ENCODE measurements around the gene PRRC2B. TPM values are rescaled to one million over a fixed set of nuclear protein-coding genes. Genes with fewer than 3 reads are reported as not detected.

Gene PRRC2B
- total and polyA plus RNA-seq, 2 experiments from 2014 or later: 48.2 to 118 TPM

- TF ChIP-seq EZH2 (IDR thresholded peaks at IDR 0.05; ENCODE audit: borderline replicate concordance) (no peak), EZH2phosphoT487 (IDR thresholded peaks at IDR 0.05; ENCODE audit: low read depth, severe bottlenecking, unreplicated experiment) (no peak)
- no peaks in the 10 kb centered on the region for H3K27me3 ChIP-seq
- no peak overlapping the region for H3K27ac ChIP-seq
- H2AFZ ChIP-seq: no peak overlapping the region
- no peaks in the 10 kb centered on the region for H3K79me2 ChIP-seq
- 95% methylated on average over 2 of the region's 2 CpGs for WGBS (ENCODE audit: low lambda C conversion rate, missing lambda C conversion rate)
- H3K4me2 ChIP-seq: no peak overlapping the region
- H3K4me3 ChIP-seq: no peak overlapping the region
- H3K9me3 ChIP-seq (ENCODE audit: low read depth): no peaks in the 10 kb centered on the region
- H3K9me2 ChIP-seq (replicated peaks; ENCODE audit: insufficient read depth): no peaks in the 10 kb centered on the region
- peaks cover 5% of the 10 kb centered on the region for H3K4me1 ChIP-seq (ENCODE audit: insufficient read depth)
- no peaks in the 10 kb centered on the region for H4K20me1 ChIP-seq (ENCODE audit: insufficient read depth, poor library complexity, severe bottlenecking)
- H3K36me3 ChIP-seq (replicated peaks; ENCODE audit: insufficient read depth, low read depth): no peaks in the 10 kb centered on the region
- no peak for DNase-seq (ENCODE audit: low spot score)
These were observed 14.8 kb upstream of the PRRC2B start for GRCh38 chr9:131379056-131379455.

DNA sequence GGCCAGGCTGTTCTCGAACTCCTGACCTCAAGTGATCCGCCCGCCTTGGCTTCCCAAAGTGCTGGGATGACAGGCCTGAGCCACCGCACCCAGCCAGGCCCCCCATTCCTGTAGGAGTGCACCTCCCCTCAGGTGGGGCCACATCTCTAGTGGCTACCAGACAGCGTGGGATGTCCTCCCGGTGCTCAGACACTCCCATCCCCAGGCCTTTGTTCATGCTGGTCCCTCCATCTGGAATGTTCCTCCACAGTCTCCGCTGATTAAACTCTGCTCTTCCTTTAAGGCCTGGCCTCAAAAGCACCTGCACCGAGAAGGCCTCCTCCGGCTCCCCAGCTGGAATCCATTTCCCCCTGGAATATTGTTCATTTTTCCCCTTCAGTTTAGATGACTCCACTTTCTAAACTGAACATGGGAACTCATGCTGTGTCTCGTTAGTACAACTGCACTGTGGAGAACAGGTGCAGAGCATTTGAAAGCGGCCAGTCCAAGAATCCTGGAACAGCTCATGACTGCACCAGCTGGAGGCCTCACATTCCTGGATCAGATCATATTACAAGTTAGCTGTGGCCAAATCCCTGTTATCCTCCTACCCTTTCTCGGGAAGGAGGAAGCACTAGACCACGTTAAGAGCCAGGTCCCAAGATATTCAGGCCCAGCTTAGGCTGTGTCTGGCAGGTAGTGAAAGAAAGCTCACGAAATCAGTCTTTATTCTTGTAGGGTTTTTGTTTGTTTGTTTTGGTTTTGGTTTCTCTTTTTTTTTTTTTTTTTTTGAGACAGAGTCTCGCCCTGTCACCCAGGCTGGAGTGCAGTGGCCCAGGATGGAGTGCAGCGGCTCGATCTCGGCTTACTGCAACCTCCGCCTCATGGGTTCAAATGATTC is 10.8 kb upstream of the PRRC2B start:
- 54% methylated on average over 18 of the region's 19 CpGs for WGBS (ENCODE audit: low lambda C conversion rate, missing lambda C conversion rate)
- Histone ChIP-seq H3K4me1 (ENCODE audit: insufficient read depth) (peaks cover 5% of the 10 kb centered on the region), H4K20me1 (ENCODE audit: insufficient read depth, poor library complexity, severe bottlenecking) (no peaks in the 10 kb centered on the region), H3K36me3 (replicated peaks; ENCODE audit: insufficient read depth, low read depth) (no peaks in the 10 kb centered on the region), H3K9me3 (ENCODE audit: low read depth) (no peaks in the 10 kb centered on the region), H3K9me2 (replicated peaks; ENCODE audit: insufficient read depth) (no peaks in the 10 kb centered on the region), H3K4me3 (no peak overlapping the region), H3K27me3 (no peaks in the 10 kb centered on the region), H3K4me2 (peak overlapping the region; percentile 2), H3K79me2 (no peaks in the 10 kb centered on the region), H2AFZ (no peak overlapping the region), H3K27ac (peak overlapping the region; percentile 53)
- DNase-seq (ENCODE audit: low spot score): peak; percentile 72
- TF ChIP-seq CTCF (IDR thresholded peaks at IDR 0.05; ENCODE audit: poor library complexity) (no peak), EZH2 (IDR thresholded peaks at IDR 0.05; ENCODE audit: borderline replicate concordance) (no peak), EZH2phosphoT487 (IDR thresholded peaks at IDR 0.05; ENCODE audit: low read depth, severe bottlenecking, unreplicated experiment) (no peak)

DNA sequence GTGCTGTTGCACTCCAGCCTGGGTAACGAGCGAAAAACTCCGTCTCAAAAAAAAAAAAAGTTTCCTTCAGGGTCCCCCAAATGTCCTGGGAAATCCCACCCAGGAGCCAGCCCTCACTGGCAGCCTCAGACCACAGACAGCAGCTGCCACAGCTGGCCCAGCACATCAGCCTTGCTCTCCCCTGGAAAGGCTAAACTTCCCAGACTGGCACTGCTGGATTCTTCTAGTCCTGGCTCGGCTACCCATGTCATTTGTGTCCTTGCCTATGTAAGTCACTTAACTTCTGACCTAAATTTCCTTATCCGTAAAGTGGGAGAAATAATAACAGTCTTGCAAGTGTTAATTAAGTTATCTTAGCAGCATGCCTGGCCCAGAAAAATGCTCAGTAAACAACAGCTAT is 8.6 kb upstream of the PRRC2B start:
- TF ChIP-seq EZH2phosphoT487 (IDR thresholded peaks at IDR 0.05; ENCODE audit: low read depth, severe bottlenecking, unreplicated experiment) (no peak), CTCF (IDR thresholded peaks at IDR 0.05; ENCODE audit: poor library complexity) (no peak), EZH2 (IDR thresholded peaks at IDR 0.05; ENCODE audit: borderline replicate concordance) (no peak)
- H3K27ac ChIP-seq: no peak overlapping the region
- H3K9me2 ChIP-seq (replicated peaks; ENCODE audit: insufficient read depth): no peaks in the 10 kb centered on the region
- no peaks in the 10 kb centered on the region for H3K9me3 ChIP-seq (ENCODE audit: low read depth)
- H3K79me2 ChIP-seq: no peaks in the 10 kb centered on the region
- no peaks in the 10 kb centered on the region for H3K27me3 ChIP-seq
- no peaks in the 10 kb centered on the region for H4K20me1 ChIP-seq (ENCODE audit: insufficient read depth, poor library complexity, severe bottlenecking)
- peaks cover 5% of the 10 kb centered on the region for H3K4me1 ChIP-seq (ENCODE audit: insufficient read depth)
- DNase-seq (ENCODE audit: low spot score): no peak
- no peak overlapping the region for H3K4me2 ChIP-seq
- H3K4me3 ChIP-seq: no peak overlapping the region
- H2AFZ ChIP-seq: no peak overlapping the region
- H3K36me3 ChIP-seq (replicated peaks; ENCODE audit: insufficient read depth, low read depth): no peaks in the 10 kb centered on the region
- 65% methylated on average over 4 of the region's 5 CpGs for WGBS (ENCODE audit: low lambda C conversion rate, missing lambda C conversion rate)

DNA sequence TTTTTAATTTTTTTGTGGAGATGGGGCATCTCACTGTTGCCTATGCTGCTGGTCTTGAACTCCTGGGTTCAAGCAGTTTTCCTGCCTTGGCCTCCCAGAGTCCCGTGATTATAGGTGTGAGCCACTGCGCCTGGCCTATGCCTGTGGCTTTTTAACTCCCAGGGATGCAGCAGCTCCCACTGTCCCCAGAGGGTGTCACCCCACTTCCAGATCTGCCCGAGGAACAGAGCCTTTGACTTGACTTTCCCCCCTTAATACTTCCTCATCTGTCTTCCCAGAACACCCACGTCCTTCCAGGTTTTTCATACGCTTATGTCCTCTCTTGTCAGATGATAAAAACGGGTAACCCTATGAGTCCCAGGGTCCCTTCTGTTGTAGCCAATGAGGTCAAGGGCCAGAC is 7.6 kb upstream of the PRRC2B start:
- no peaks in the 10 kb centered on the region for H3K9me3 ChIP-seq (ENCODE audit: low read depth)
- no peak overlapping the region for H2AFZ ChIP-seq
- peaks cover 5% of the 10 kb centered on the region for H3K4me1 ChIP-seq (ENCODE audit: insufficient read depth)
- H3K9me2 ChIP-seq (replicated peaks; ENCODE audit: insufficient read depth): no peaks in the 10 kb centered on the region
- WGBS (ENCODE audit: low lambda C conversion rate, missing lambda C conversion rate): 80% methylated on average over 6 of the region's 6 CpGs
- H4K20me1 ChIP-seq (ENCODE audit: insufficient read depth, poor library complexity, severe bottlenecking): no peaks in the 10 kb centered on the region
- TF ChIP-seq CTCF (IDR thresholded peaks at IDR 0.05; ENCODE audit: poor library complexity) (no peak), EZH2 (IDR thresholded peaks at IDR 0.05; ENCODE audit: borderline replicate concordance) (no peak), EZH2phosphoT487 (IDR thresholded peaks at IDR 0.05; ENCODE audit: low read depth, severe bottlenecking, unreplicated experiment) (no peak)
- H3K79me2 ChIP-seq: no peaks in the 10 kb centered on the region
- H3K4me2 ChIP-seq: no peak overlapping the region
- no peaks in the 10 kb centered on the region for H3K36me3 ChIP-seq (replicated peaks; ENCODE audit: insufficient read depth, low read depth)
- DNase-seq (ENCODE audit: low spot score): no peak
- H3K4me3 ChIP-seq: no peak overlapping the region
- no peak overlapping the region for H3K27ac ChIP-seq
- no peaks in the 10 kb centered on the region for H3K27me3 ChIP-seq
